Neuronal stem cell (in vitro differentiated cells): ENCODE data around the gene LAMA5.

Source experiments
- DNase-seq: peaks from one replicate; pipeline ENCODE4 v3.0.0-alpha.2; 2013; ENCODE audit warnings: low spot score
- H2AFZ ChIP-seq: one replicate; pipeline ENCODE4 v1.6.1; 2013; ENCODE audit warnings: mild to moderate bottlenecking, low read length, inconsistent platforms
- H2AK5ac ChIP-seq: 2 replicates; pipeline ENCODE4 v1.6.1; 2013; ENCODE audit warnings: low read depth, mild to moderate bottlenecking, inconsistent platforms, low read length, moderate library complexity, mixed read lengths
- H2BK120ac ChIP-seq: 2 replicates; pipeline ENCODE4 v1.6.1; 2013; ENCODE audit warnings: low read depth, mild to moderate bottlenecking, inconsistent platforms, low read length, moderate library complexity, mixed read lengths
- H2BK12ac ChIP-seq: one replicate; pipeline ENCODE4 v1.6.1; 2013; ENCODE audit warnings: low read length, inconsistent platforms
- H2BK15ac ChIP-seq: 2 replicates; pipeline ENCODE4 v1.6.1; 2013; ENCODE audit warnings: mild to moderate bottlenecking, low read length, inconsistent platforms, mixed read lengths
- H2BK5ac ChIP-seq: one replicate; pipeline ENCODE4 v1.6.1; 2013; ENCODE audit warnings: inconsistent platforms, mild to moderate bottlenecking, low read length, moderate library complexity
- H3K14ac ChIP-seq: one replicate; pipeline ENCODE4 v1.6.1; 2013; ENCODE audit warnings: low read length, inconsistent platforms
- H3K18ac ChIP-seq: 2 replicates; pipeline ENCODE4 v1.6.1; 2013; ENCODE audit warnings: low read length, inconsistent platforms
- H3K23ac ChIP-seq: 2 replicates; pipeline ENCODE4 v1.6.1; 2013; ENCODE audit warnings: low read depth, mild to moderate bottlenecking, mixed read lengths, low read length, inconsistent platforms; ENCODE audit not compliant: poor library complexity
- H3K27ac ChIP-seq: replicated peaks from 3 replicates; pipeline ENCODE4 v1.5.1; 2013; ENCODE audit warnings: low read length, inconsistent platforms
- H3K27me3 ChIP-seq, 3 experiments: 2 replicates each; pipeline ENCODE4 v1.6.1; 2013; ENCODE audit warnings: low read length in 3 of 3, mild to moderate bottlenecking in 2 of 3, inconsistent platforms in 1 of 3, low read depth in 1 of 3, mixed read lengths in 1 of 3, moderate library complexity in 1 of 3; ENCODE audit not compliant: control insufficient read depth in 3 of 3, insufficient read depth in 3 of 3
- H3K36me3 ChIP-seq, 2 donors: replicated peaks in 1 of 2; 2 replicates each; pipeline ENCODE4 v1.6.1; 2013; ENCODE audit warnings: low read length in 2 of 2; ENCODE audit not compliant: control insufficient read depth in 2 of 2, insufficient read depth in 2 of 2
- H3K4ac ChIP-seq: 2 replicates; pipeline ENCODE4 v1.6.1; 2013; ENCODE audit warnings: inconsistent platforms, mild to moderate bottlenecking, low read length, moderate library complexity
- H3K4me1 ChIP-seq, 2 donors: 1 replicate in 1 of 2; 2 replicates in 1 of 2; pipeline ENCODE4 v1.6.1; 2013; ENCODE audit warnings: low read length in 2 of 2, low read depth in 1 of 2; ENCODE audit not compliant: control insufficient read depth in 2 of 2, insufficient read depth in 1 of 2
- H3K4me2 ChIP-seq: one replicate; pipeline ENCODE4 v1.6.1; 2013; ENCODE audit warnings: mild to moderate bottlenecking, low read length, inconsistent platforms; ENCODE audit not compliant: insufficient read depth, poor library complexity, severe bottlenecking
- H3K4me3 ChIP-seq, 2 donors: 2 replicates each; pipeline ENCODE4 v1.5.1; 2013; ENCODE audit warnings: low read length in 2 of 2, mild to moderate bottlenecking in 2 of 2, inconsistent platforms in 1 of 2, moderate library complexity in 1 of 2
- H3K79me1 ChIP-seq: one replicate; pipeline ENCODE4 v1.6.1; 2013; ENCODE audit warnings: low read depth, mild to moderate bottlenecking, inconsistent platforms, low read length, moderate library complexity
- H3K9ac ChIP-seq: one replicate; pipeline ENCODE4 v1.6.1; 2013; ENCODE audit warnings: mild to moderate bottlenecking, low read depth, low read length, inconsistent platforms; ENCODE audit not compliant: poor library complexity
- H3K9me3 ChIP-seq, 2 donors: replicated peaks in 1 of 2; 2 replicates each; pipeline versions ENCODE3 to v1.6.1; 2013; ENCODE audit warnings: low read length in 2 of 2, mild to moderate bottlenecking in 2 of 2, inconsistent platforms in 1 of 2, low read depth in 1 of 2, mixed read lengths in 1 of 2, moderate library complexity in 1 of 2; ENCODE audit not compliant: control insufficient read depth in 2 of 2, insufficient read depth in 1 of 2
- H4K8ac ChIP-seq: one replicate; pipeline ENCODE4 v1.6.1; 2013; ENCODE audit warnings: low read depth, mild to moderate bottlenecking, inconsistent platforms, low read length, moderate library complexity
- H4K91ac ChIP-seq: one replicate; pipeline ENCODE4 v1.6.1; 2013; ENCODE audit warnings: low read length, low read depth, mild to moderate bottlenecking, inconsistent platforms; ENCODE audit not compliant: poor library complexity
- WGBS, 2 donors: extraction: QIAGEN DNeasy Blood & Tissue Kit; methylation state at CpG; one replicate each; pipeline ENCODE4 v1.1.7; 2013; ENCODE audit warnings: missing lambda C conversion rate in 2 of 2, mixed read lengths in 1 of 2; ENCODE audit not compliant: insufficient read length in 2 of 2, insufficient replicate concordance in 1 of 2; ENCODE audit errors: extremely low coverage in 2 of 2; 5-methylcytosine and 5-hydroxymethylcytosine counted together

Gene LAMA5

DNA sequence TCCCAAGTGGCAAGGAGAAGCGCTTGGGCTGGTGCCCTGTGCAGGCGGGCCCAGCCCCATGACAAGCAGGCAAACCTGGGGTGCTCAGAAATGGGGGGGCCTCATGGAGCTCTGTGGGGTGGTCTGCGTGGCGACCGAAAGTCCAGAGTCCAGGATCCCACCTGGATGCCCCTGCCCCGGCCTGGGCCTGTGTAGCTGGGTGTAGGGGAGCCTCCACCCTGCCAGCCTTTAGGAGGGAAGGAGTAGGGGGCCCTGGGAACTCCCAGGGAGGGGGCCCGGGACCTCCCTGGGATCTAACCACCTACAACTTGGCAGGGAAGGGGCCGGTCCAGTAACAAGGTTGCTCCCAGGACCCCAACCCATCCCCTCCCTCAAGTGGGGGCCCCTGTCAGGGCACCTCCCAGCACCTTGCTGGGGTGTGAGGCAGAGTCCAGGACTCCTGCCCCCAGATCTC lies 4.5 kb upstream of the LAMA5 start:
- Histone ChIP-seq H2BK12ac (peak overlapping the region; percentile 63), H3K23ac (peak overlapping the region; percentile 73), H3K9ac (no peak overlapping the region), H3K27ac (no peak overlapping the region), H3K4me3 (no peak overlapping the region), H3K36me3 (no peaks in the 10 kb centered on the region), H4K8ac (no peak overlapping the region), H2AK5ac (peak overlapping the region; percentile 12), H3K27me3 (no peaks in the 10 kb centered on the region), H2BK5ac (peak overlapping the region; percentile 72), H4K91ac (no peak overlapping the region), H2BK15ac (peak overlapping the region; percentile 99), H2AFZ (no peak overlapping the region), H3K79me1 (peaks cover 7% of the 10 kb centered on the region), H3K9me3 (peaks cover 3 to 9% of the 10 kb centered on the region in 2 donors), H3K4me2 (no peak overlapping the region), H3K18ac (peak overlapping the region; percentile 6), H3K4ac (no peak overlapping the region), H3K14ac (no peak overlapping the region), H3K4me1 (peaks cover 35 to 45% of the 10 kb centered on the region in 2 donors), H2BK120ac (no peak overlapping the region)
- WGBS, 2 donors: no CpG with 5 or more reads among the region's 8 CpGs
- no peak for DNase-seq

DNA sequence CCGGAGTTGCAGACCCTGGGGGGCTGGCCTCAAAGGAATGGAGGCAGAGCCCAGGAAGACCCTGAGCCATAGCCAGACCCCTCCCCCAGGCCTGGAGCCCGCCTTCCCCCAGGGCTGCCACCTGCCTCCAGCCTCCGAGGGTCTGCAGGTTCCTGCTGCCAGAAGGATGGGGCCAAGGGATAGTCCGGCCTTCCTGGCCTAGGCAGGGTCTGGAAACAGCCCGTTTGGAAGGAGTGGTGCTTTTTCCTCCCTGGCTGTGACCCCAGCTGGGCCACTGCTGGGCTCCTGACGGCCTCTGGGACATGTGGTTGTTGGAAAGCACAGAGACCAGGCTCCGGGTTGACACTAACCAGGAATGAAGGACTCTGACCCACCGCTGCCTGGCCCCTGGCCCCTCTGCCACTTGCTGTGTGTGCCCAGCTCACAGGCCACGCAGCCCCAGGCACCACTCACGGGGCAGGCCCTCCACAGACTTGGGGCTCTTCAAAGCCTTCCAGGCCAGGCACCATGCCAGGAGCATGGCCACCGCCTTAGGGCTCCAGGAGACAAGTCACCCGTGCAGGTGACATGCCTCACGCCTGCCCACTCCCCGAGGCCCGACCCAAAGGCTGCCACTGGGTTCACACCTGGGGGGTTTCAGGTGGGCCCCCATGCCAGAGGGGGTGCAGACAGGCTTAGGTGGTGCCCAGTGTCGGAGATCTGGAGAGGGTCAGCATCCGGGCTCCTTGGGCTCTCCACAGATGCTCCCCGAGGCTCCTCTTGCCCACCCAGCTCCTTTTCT lies 3.9 kb upstream of the LAMA5 start:
- Histone ChIP-seq H3K27me3 (no peaks in the 10 kb centered on the region), H4K8ac (no peak overlapping the region), H2BK120ac (no peak overlapping the region), H3K4me3 (no peak overlapping the region), H3K4ac (no peak overlapping the region), H3K27ac (peak overlapping the region; percentile 15), H3K4me2 (no peak overlapping the region), H3K4me1 (peaks cover 35 to 44% of the 10 kb centered on the region in 2 donors), H3K36me3 (no peaks in the 10 kb centered on the region), H3K9me3 (peaks cover 3 to 9% of the 10 kb centered on the region in 2 donors), H3K79me1 (peaks cover 7% of the 10 kb centered on the region), H2BK12ac (peak overlapping the region; percentile 97), H4K91ac (peak overlapping the region; percentile 95), H2AK5ac (peak overlapping the region; percentile 100), H3K18ac (peak overlapping the region; percentile 6), H2BK15ac (peak overlapping the region; percentile 100), H3K23ac (peak overlapping the region; percentile 68), H3K14ac (no peak overlapping the region), H2AFZ (peak overlapping the region; percentile 36), H2BK5ac (peak overlapping the region; percentile 96), H3K9ac (peak overlapping the region; percentile 64)
- DNase-seq: no peak
- WGBS, 2 donors: no CpG with 5 or more reads among the region's 18 CpGs

DNA sequence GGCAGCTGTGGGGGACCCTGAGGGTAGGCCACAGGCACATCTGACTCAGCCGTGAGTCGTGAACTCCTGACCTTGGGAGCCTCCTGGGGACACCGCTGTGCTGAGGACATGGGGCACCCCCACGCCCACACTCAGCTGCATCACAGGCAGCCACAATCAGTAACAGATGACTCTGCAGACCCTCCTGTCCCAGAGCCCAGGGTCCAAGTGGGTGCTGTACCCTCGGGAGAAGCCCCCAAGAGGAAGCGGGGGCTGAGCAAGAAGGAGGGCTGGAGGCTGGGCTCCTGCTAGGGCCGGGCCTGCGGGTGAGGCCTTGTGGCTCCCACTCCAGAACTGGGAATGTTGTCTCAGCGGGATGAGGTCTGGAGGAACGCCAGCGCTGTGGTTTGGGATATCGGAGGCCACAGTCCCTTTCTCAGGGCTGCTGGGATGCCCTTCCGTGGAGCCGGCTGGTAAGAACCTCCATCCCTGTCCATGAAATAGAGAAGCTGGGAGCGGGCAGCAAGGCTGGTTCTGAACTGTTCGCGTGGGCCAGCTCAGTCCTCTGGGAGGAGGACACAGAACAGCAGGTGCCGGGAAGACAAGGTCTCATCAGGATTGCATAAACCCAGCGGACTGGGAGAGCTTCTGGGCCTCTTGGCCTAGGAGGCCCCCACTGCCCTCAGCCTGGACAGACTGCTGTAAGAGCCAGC lies 3.1 kb upstream of the LAMA5 start:
- no peaks in the 10 kb centered on the region for H3K36me3 ChIP-seq
- DNase-seq: no peak
- H2AFZ ChIP-seq: peak overlapping the region; percentile 36
- peak overlapping the region; percentile 77 for H3K9ac ChIP-seq
- H3K27me3 ChIP-seq: no peaks in the 10 kb centered on the region
- H3K4me1 ChIP-seq: peaks cover 41 to 45% of the 10 kb centered on the region in 2 donors
- peaks cover 11% of the 10 kb centered on the region for H3K79me1 ChIP-seq
- H2BK120ac ChIP-seq: peak overlapping the region; percentile 21
- no peak overlapping the region for H3K4me2 ChIP-seq
- H2BK5ac ChIP-seq: peak overlapping the region; percentile 96
- H4K91ac ChIP-seq: peak overlapping the region; percentile 79
- H3K27ac ChIP-seq: no peak overlapping the region
- peak overlapping the region; percentile 76 for H3K4ac ChIP-seq
- no peak overlapping the region for H4K8ac ChIP-seq
- H3K14ac ChIP-seq: no peak overlapping the region
- WGBS, 2 donors: no CpG with 5 or more reads among the region's 19 CpGs
- no peak overlapping the region for H3K4me3 ChIP-seq
- peak overlapping the region; percentile 100 for H2BK15ac ChIP-seq
- H2AK5ac ChIP-seq: peak overlapping the region; percentile 100
- H3K18ac ChIP-seq: peak overlapping the region; percentile 94
- peaks cover 3 to 9% of the 10 kb centered on the region in 2 donors for H3K9me3 ChIP-seq
- peak overlapping the region; percentile 98 for H2BK12ac ChIP-seq
- H3K23ac ChIP-seq: peak overlapping the region; percentile 37

DNA sequence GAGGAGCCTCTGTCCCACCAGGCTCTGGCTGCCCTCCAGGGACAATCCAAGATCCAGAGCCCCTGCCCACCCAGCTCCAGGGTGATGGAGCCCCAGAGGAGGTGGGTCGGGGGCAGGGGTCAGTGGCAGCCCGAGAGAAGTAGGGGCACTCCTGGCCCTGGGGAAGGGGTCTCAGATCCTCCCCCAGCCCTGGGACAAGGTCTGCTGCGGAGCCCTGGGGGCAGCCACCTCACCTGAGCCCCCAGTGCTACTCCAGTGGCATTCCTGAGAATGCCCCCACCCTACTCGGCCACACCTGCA lies 2.7 kb upstream of the LAMA5 start:
- Histone ChIP-seq H2BK12ac (peak overlapping the region; percentile 98), H3K4ac (no peak overlapping the region), H2BK5ac (peak overlapping the region; percentile 96), H2AFZ (no peak overlapping the region), H3K27ac (no peak overlapping the region), H2BK15ac (peak overlapping the region; percentile 100), H2AK5ac (peak overlapping the region; percentile 100), H3K4me3 (no peak overlapping the region), H3K4me2 (no peak overlapping the region), H3K9ac (peak overlapping the region; percentile 77), H3K9me3 (peaks cover 3 to 9% of the 10 kb centered on the region in 2 donors), H3K14ac (no peak overlapping the region), H3K18ac (peak overlapping the region; percentile 94), H3K23ac (peak overlapping the region; percentile 37), H3K27me3 (no peaks in the 10 kb centered on the region), H3K36me3 (no peaks in the 10 kb centered on the region), H3K79me1 (peaks cover 13% of the 10 kb centered on the region), H3K4me1 (peaks cover 41 to 45% of the 10 kb centered on the region in 2 donors), H2BK120ac (peak overlapping the region; percentile 21), H4K8ac (no peak overlapping the region), H4K91ac (peak overlapping the region; percentile 79)
- no CpG with 5 or more reads among the region's 4 CpGs for WGBS, 2 donors
- no peak for DNase-seq
